Adrenal gland (tissue), 5 donors: ENCODE measurements around the gene AQP1.

ENCODE experiments used
- POLR2A ChIP-seq, 2 donors: fragments of 450-650 bp; IDR thresholded peaks; one replicate each; pipeline ENCODE4 v1.6.1; 2017; ENCODE audit warnings: antibody characterized with exemption in 2 of 2, mild to moderate bottlenecking in 2 of 2, moderate library complexity in 1 of 2
- TF ChIP-seq, protein P1 (sequence below), 6 experiments: fragments of 450-650 bp in 4 of 6; fragments of 200-600 bp in 2 of 6; sonication (generic) in 1 of 6; IDR thresholded peaks; 1 replicate in 5 of 6; 2 replicates in 1 of 6; pipeline versions ENCODE4 v1.5.1 to v1.8.0; 2016 to 2021; ENCODE audit warnings: antibody characterized with exemption in 6 of 6, mild to moderate bottlenecking in 2 of 6, moderate library complexity in 1 of 6
- donor health status: DM: no; HTN: no; CAD: no.

DNA sequence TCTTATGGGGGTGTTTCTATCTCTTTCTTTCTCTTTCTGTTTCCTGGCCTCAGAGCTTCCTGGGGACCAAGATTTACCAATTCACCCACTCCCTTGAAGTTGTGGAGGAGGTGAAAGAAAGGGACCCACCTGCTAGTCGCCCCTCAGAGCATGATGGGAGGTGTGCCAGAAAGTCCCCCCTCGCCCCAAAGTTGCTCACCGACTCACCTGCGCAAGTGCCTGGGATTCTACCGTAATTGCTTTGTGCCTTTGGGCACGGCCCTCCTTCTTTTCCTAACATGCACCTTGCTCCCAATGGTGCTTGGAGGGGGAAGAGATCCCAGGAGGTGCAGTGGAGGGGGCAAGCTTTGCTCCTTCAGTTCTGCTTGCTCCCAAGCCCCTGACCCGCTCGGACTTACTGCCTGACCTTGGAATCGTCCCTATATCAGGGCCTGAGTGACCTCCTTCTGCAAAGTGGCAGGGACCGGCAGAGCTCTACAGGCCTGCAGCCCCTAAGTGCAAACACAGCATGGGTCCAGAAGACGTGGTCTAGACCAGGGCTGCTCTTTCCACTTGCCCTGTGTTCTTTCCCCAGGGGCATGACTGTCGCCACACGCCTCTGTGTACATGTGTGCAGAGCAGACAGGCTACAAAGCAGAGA, 12.2 kb downstream of the AQP1 start:
- TF ChIP-seq, protein P1, sequence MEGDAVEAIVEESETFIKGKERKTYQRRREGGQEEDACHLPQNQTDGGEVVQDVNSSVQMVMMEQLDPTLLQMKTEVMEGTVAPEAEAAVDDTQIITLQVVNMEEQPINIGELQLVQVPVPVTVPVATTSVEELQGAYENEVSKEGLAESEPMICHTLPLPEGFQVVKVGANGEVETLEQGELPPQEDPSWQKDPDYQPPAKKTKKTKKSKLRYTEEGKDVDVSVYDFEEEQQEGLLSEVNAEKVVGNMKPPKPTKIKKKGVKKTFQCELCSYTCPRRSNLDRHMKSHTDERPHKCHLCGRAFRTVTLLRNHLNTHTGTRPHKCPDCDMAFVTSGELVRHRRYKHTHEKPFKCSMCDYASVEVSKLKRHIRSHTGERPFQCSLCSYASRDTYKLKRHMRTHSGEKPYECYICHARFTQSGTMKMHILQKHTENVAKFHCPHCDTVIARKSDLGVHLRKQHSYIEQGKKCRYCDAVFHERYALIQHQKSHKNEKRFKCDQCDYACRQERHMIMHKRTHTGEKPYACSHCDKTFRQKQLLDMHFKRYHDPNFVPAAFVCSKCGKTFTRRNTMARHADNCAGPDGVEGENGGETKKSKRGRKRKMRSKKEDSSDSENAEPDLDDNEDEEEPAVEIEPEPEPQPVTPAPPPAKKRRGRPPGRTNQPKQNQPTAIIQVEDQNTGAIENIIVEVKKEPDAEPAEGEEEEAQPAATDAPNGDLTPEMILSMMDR (IDR thresholded peaks at IDR 0.05): no peak
- TF ChIP-seq POLR2A (IDR thresholded peaks at IDR 0.05): no peak
